ENCODE measurements around the gene DUS3L.

DNA sequence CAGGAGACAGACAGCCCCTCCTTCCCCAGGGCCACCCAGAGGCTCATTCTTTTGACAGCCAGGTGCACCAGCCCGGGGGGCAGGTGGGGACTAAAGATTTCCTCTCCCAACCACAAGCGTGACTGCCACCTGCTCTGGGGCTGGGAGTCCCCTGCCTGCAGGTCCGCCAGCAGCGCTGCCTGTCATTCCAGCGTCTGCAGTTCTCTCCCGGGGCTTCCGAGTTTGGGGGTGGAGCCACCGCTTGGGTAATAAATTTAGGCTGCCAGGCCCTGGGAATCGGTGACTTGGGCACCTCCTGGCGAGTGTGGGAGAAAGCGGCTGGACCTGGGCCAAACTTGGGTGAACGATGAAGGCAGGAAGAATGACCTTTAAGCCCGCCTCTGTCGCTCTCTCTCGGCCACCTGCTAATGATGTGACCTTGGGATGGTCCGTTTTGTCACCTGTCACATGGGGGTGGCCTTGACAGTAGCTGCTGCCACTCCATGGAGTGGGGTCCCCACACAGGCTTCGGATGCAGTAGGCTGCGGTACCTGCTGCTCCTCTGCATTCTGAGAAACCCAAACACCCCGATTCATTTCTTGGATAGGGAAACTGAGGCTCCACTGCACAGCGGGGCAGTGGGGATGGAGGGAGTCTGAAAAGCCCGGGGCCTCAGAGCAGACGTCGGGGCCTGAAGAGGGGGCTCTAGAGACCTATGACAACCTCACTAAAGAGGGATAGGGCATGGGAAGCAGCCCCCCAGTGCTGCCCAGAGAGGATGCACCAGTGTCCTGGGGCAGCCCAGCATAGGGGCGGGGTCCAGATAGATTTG lies 35.8 kb upstream of the DUS3L start:
- TF ChIP-seq EZH2 (IDR thresholded peaks at IDR 0.05; ENCODE audit: borderline replicate concordance, low read depth, low read length, severe bottlenecking) (no peak), POLR2A (IDR thresholded peaks at IDR 0.05; ENCODE audit: low read depth, low read length) (no peak), CTCF (IDR thresholded peaks at IDR 0.05; ENCODE audit: extremely low read depth in 1 of 2, insufficient read depth in 1 of 2, low read depth in 1 of 2, low read length in 2 of 2) (no peak), POLR2AphosphoS5 (IDR thresholded peaks at IDR 0.05; ENCODE audit: insufficient read depth, low read depth, low read length) (no peak), FOS (IDR thresholded peaks at IDR 0.05; ENCODE audit: borderline replicate concordance, insufficient read depth, low read length) (no peak), MAX (IDR thresholded peaks at IDR 0.05; ENCODE audit: insufficient read depth, insufficient read length) (no peak), MYC (IDR thresholded peaks at IDR 0.05; ENCODE audit: low read depth, low read length) (no peak)

All from endothelial cell of umbilical vein (primary cell).